ENCODE results near the gene CENPO.

DNA sequence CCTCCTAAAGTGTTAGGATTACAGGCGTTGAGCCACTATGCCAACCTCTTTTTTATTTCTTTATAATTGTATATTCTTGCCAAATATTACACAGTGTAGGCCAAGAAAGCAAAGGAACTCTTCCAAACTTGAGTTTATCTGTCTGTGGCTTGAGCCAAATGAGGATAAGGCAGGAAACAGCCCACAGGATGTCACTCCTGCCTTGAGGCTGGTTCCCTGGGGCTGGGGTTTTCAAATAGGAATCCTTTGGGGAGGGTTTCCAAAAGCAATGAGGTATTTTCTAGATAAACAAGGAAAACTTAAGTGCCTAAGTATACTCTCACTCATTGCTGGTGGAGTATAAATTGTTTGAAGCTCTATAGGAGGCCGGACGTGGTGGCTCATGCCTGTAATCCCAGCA is 70.4 kb downstream of the CENPO start:
- no peak for TF ChIP-seq NFE2L1 (CRISPR knock-in tag; IDR thresholded peaks at IDR 0.05)
- TF ChIP-seq, protein P1, sequence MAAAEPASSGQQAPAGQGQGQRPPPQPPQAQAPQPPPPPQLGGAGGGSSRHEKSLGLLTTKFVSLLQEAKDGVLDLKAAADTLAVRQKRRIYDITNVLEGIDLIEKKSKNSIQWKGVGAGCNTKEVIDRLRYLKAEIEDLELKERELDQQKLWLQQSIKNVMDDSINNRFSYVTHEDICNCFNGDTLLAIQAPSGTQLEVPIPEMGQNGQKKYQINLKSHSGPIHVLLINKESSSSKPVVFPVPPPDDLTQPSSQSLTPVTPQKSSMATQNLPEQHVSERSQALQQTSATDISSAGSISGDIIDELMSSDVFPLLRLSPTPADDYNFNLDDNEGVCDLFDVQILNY (CRISPR knock-in tag; IDR thresholded peaks at IDR 0.05): no peak
- TF ChIP-seq NFYB (CRISPR knock-in tag; conservative IDR thresholded peaks at IDR 0.05; ENCODE audit: low read depth): no peak
- no peak for TF ChIP-seq ETV6 (CRISPR knock-in tag; IDR thresholded peaks at IDR 0.05)
- no peak for TF ChIP-seq ELF4 (CRISPR knock-in tag; IDR thresholded peaks at IDR 0.05; ENCODE audit: low read depth)
- TF ChIP-seq, protein P2, sequence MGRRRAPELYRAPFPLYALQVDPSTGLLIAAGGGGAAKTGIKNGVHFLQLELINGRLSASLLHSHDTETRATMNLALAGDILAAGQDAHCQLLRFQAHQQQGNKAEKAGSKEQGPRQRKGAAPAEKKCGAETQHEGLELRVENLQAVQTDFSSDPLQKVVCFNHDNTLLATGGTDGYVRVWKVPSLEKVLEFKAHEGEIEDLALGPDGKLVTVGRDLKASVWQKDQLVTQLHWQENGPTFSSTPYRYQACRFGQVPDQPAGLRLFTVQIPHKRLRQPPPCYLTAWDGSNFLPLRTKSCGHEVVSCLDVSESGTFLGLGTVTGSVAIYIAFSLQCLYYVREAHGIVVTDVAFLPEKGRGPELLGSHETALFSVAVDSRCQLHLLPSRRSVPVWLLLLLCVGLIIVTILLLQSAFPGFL (CRISPR knock-in tag; IDR thresholded peaks at IDR 0.05; ENCODE audit: borderline replicate concordance): no peak
- TF ChIP-seq RELA (CRISPR knock-in tag; IDR thresholded peaks at IDR 0.05; ENCODE audit: borderline replicate concordance): no peak
- no peak for TF ChIP-seq ZNF219 (CRISPR knock-in tag; IDR thresholded peaks at IDR 0.05; ENCODE audit: borderline replicate concordance)
- TF ChIP-seq ATF1 (CRISPR knock-in tag; IDR thresholded peaks at IDR 0.05): no peak
- TF ChIP-seq SP1 (CRISPR knock-in tag; conservative IDR thresholded peaks at IDR 0.05): no peak
